PC-9 (cell line): ENCODE results near the gene STYXL2. TPM values are rescaled to one million over a fixed set of nuclear protein-coding genes. Genes with fewer than 3 reads are reported as not detected.

Source experiments
- BruUV-seq: library from RNA; stranded (reverse); fragments of 400-500 nt; replicated peaks from 2 replicates; lab custom pipeline; 2021; lab: Mats Ljungman, UMichigan
- CTCF ChIA-PET: fragments of 300-600 bp; sonication (Branson Sonifier 250); formaldehyde crosslinking; loops from one replicate; lab custom pipeline; 2022; ENCODE audit warnings: antibody characterized with exemption; lab: Charles Lee
- POLR2A ChIA-PET: fragments of 300-600 bp; sonication (Branson Sonifier 250); formaldehyde crosslinking; loops from one replicate; lab custom pipeline; 2022; ENCODE audit warnings: antibody characterized with exemption; ENCODE audit not compliant: unreplicated experiment; lab: Charles Lee
- DNase-seq, 2 experiments: peaks; one replicate each; pipeline versions ENCODE4 v3.0.0 to v3.0.0-alpha.2; 2015 to 2022; ENCODE audit warnings: mixed read lengths in 1 of 2
- H2AFZ ChIP-seq: fragments of 200-600 bp; sonication (generic); 2 replicates; pipeline ENCODE4 v1.8.1; 2017; ENCODE audit warnings: antibody characterized with exemption
- H3F3A ChIP-seq: fragments of 200-600 bp; sonication (generic); 2 replicates; pipeline ENCODE4 v1.8.1; 2017; ENCODE audit warnings: antibody characterized with exemption, mild to moderate bottlenecking, low read depth; ENCODE audit not compliant: insufficient read depth
- H3K27ac ChIP-seq: fragments of 200-600 bp; sonication (generic); 2 replicates; pipeline ENCODE4 v1.6.1; 2016; ENCODE audit warnings: mixed run types
- H3K27me3 ChIP-seq: fragments of 200-600 bp; sonication (generic); 2 replicates; pipeline ENCODE4 v1.6.1; 2016; ENCODE audit warnings: low read depth, mixed run types; ENCODE audit not compliant: insufficient read depth
- H3K36me3 ChIP-seq: fragments of 200-600 bp; sonication (generic); 2 replicates; pipeline ENCODE4 v1.6.1; 2016; ENCODE audit warnings: low read depth, mixed run types
- H3K4me1 ChIP-seq: fragments of 200-600 bp; sonication (generic); replicated peaks from 2 replicates; pipeline ENCODE4 v1.6.1; 2016; ENCODE audit warnings: mixed run types; ENCODE audit not compliant: insufficient read depth
- H3K4me2 ChIP-seq: fragments of 200-600 bp; sonication (generic); 2 replicates; pipeline ENCODE4 v1.6.1; 2017; ENCODE audit warnings: mixed run types
- H3K4me3 ChIP-seq: fragments of 200-600 bp; sonication (generic); 2 replicates; pipeline ENCODE4 v1.6.1; 2016; ENCODE audit warnings: mixed run types
- H3K79me2 ChIP-seq: fragments of 200-600 bp; sonication (generic); 2 replicates; pipeline ENCODE4 v1.6.1; 2017; ENCODE audit warnings: low read depth, mixed run types
- H3K9me2 ChIP-seq: fragments of 200-600 bp; sonication (generic); 2 replicates; pipeline ENCODE4 v1.8.1; 2017; ENCODE audit warnings: mild to moderate bottlenecking; ENCODE audit not compliant: insufficient read depth
- H3K9me3 ChIP-seq: fragments of 200-600 bp; sonication (generic); 2 replicates; pipeline ENCODE4 v1.8.1; 2016; ENCODE audit warnings: low read depth; ENCODE audit not compliant: insufficient read depth
- H4K20me1 ChIP-seq: fragments of 200-600 bp; sonication (generic); 2 replicates; pipeline ENCODE4 v1.8.1; 2017; ENCODE audit not compliant: insufficient read depth
- EZH2 ChIP-seq: fragments of 200-600 bp; sonication (generic); IDR thresholded peaks from 2 replicates; pipeline ENCODE4 v1.8.0; 2017; ENCODE audit warnings: antibody characterized with exemption, low read depth
- intact Hi-C: fragments of 100-400 bp; cut with micrococcal nuclease; formaldehyde crosslinking; loops from one replicate; pipeline ENCODE4 v1.10.0; 2022; ENCODE audit not compliant: unreplicated experiment
- total RNA-seq: library from RNA; stranded (reverse); gene quantifications from 2 replicates; pipeline ENCODE4 v1.2.3, GENCODE V29; 2021
- TF ChIP-seq, protein P1 (sequence below): fragments of 200-600 bp; sonication (generic); conservative IDR thresholded peaks from 2 replicates; pipeline ENCODE4 v1.6.1; 2017; ENCODE audit warnings: mixed run types, antibody characterized with exemption, mild to moderate bottlenecking, moderate library complexity

Gene STYXL2
- total RNA-seq, 1 experiment from 2014 or later = not detected

DNA sequence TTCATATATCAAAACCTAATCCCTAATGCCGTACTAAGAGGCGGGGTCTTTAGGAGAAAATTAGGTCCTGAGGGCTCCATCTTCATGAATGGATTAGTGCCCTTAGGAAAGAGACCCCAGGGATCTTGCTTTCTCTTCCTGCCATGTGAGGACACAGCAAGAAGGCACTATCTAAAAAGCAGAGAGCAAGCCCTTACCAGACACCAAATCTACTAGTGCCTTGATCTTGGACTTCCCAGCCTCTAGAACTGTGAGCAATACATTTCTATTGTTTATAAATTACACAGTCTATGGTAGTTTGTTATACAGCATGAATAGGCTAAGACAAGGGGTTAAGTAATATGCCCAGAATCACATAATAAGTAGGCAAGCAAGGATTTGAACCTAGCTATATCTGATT, 42.9 kb downstream of the STYXL2 start:
- no peak overlapping the region for H3K27ac ChIP-seq
- H3F3A ChIP-seq = peaks cover 5% of the 10 kb centered on the region; the same call in 1 of the 2 replicates
- no peak overlapping the region for H2AFZ ChIP-seq
- DNase-seq = no peak
- no peak for TF ChIP-seq EZH2
- TF ChIP-seq, protein P1, sequence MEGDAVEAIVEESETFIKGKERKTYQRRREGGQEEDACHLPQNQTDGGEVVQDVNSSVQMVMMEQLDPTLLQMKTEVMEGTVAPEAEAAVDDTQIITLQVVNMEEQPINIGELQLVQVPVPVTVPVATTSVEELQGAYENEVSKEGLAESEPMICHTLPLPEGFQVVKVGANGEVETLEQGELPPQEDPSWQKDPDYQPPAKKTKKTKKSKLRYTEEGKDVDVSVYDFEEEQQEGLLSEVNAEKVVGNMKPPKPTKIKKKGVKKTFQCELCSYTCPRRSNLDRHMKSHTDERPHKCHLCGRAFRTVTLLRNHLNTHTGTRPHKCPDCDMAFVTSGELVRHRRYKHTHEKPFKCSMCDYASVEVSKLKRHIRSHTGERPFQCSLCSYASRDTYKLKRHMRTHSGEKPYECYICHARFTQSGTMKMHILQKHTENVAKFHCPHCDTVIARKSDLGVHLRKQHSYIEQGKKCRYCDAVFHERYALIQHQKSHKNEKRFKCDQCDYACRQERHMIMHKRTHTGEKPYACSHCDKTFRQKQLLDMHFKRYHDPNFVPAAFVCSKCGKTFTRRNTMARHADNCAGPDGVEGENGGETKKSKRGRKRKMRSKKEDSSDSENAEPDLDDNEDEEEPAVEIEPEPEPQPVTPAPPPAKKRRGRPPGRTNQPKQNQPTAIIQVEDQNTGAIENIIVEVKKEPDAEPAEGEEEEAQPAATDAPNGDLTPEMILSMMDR = no peak
- no peaks in the 10 kb centered on the region for H3K9me2 ChIP-seq
- POLR2A ChIA-PET = no interaction called here
- H3K27me3 ChIP-seq = no peaks in the 10 kb centered on the region
- CTCF ChIA-PET = no interaction called here
- no TSS peak for BruUV-seq
- H3K79me2 ChIP-seq = no peaks in the 10 kb centered on the region
- no peaks in the 10 kb centered on the region for H4K20me1 ChIP-seq
- H3K9me3 ChIP-seq = no peaks in the 10 kb centered on the region
- H3K4me1 ChIP-seq = peaks cover 12% of the 10 kb centered on the region
- H3K36me3 ChIP-seq = no peaks in the 10 kb centered on the region
- H3K4me2 ChIP-seq = no peak overlapping the region
- intact Hi-C loops = no loop called here
- H3K4me3 ChIP-seq = no peak overlapping the region

- ChIA-PET CTCF (no interaction called here), POLR2A (no interaction called here)
- no peak overlapping the region for H2AFZ ChIP-seq
- no peaks in the 10 kb centered on the region for H3K9me2 ChIP-seq
- H3K79me2 ChIP-seq = no peaks in the 10 kb centered on the region
- BruUV-seq = no TSS peak
- no peak overlapping the region for H3K27ac ChIP-seq
- peaks cover 5% of the 10 kb centered on the region; the same call in 1 of the 2 replicates for H3F3A ChIP-seq
- peaks cover 12% of the 10 kb centered on the region for H3K4me1 ChIP-seq
- H3K36me3 ChIP-seq = no peaks in the 10 kb centered on the region
- no peak overlapping the region for H3K4me2 ChIP-seq
- H3K9me3 ChIP-seq = no peaks in the 10 kb centered on the region
- no peak overlapping the region for H3K4me3 ChIP-seq
- no peaks in the 10 kb centered on the region for H3K27me3 ChIP-seq
- intact Hi-C loops = no loop called here
- H4K20me1 ChIP-seq = no peaks in the 10 kb centered on the region
- no peak for TF ChIP-seq EZH2
- TF ChIP-seq, protein P1 = no peak
- DNase-seq = no peak
These were observed 43.5 kb downstream of the STYXL2 start for GRCh38 chr1:167137332-167137781.

- intact Hi-C loops = no loop called here
- CTCF ChIA-PET = no interaction called here
- DNase-seq = no peak
- Histone ChIP-seq H3K9me3 (no peaks in the 10 kb centered on the region), H3K4me1 (peaks cover 12% of the 10 kb centered on the region), H3K4me3 (no peak overlapping the region), H3F3A (peaks cover 5% of the 10 kb centered on the region; the same call in 1 of the 2 replicates), H3K9me2 (no peaks in the 10 kb centered on the region), H3K79me2 (no peaks in the 10 kb centered on the region), H2AFZ (no peak overlapping the region), H3K27me3 (no peaks in the 10 kb centered on the region), H3K27ac (no peak overlapping the region), H3K36me3 (no peaks in the 10 kb centered on the region), H4K20me1 (no peaks in the 10 kb centered on the region), H3K4me2 (no peak overlapping the region)
- TF ChIP-seq, protein P1 = no peak
- no peak for TF ChIP-seq EZH2
- no TSS peak for BruUV-seq
- POLR2A ChIA-PET = interaction anchor here (0.6 kb wide), 1 partner anchor 499 kb away, joined by 7 read pairs; no protein-coding TSS in a partner anchor
These were observed 44.1 kb downstream of the STYXL2 start for GRCh38 chr1:167137793-167138510.
